ENCODE results near the gene NBEA. TPM values are rescaled to one million over a fixed set of nuclear protein-coding genes. Genes with fewer than 3 reads are reported as not detected.

NBEA gene
- total RNA-seq, 2 donors from 2014 or later = 17.5 to 24.7 TPM

- peaks cover 0 to 4% of the 10 kb centered on the region in 2 donors for H3K4me1 ChIP-seq
- no peak overlapping the region for H3K27ac ChIP-seq
- H3K36me3 ChIP-seq = no peaks in the 10 kb centered on the region
- TF ChIP-seq, protein P1, sequence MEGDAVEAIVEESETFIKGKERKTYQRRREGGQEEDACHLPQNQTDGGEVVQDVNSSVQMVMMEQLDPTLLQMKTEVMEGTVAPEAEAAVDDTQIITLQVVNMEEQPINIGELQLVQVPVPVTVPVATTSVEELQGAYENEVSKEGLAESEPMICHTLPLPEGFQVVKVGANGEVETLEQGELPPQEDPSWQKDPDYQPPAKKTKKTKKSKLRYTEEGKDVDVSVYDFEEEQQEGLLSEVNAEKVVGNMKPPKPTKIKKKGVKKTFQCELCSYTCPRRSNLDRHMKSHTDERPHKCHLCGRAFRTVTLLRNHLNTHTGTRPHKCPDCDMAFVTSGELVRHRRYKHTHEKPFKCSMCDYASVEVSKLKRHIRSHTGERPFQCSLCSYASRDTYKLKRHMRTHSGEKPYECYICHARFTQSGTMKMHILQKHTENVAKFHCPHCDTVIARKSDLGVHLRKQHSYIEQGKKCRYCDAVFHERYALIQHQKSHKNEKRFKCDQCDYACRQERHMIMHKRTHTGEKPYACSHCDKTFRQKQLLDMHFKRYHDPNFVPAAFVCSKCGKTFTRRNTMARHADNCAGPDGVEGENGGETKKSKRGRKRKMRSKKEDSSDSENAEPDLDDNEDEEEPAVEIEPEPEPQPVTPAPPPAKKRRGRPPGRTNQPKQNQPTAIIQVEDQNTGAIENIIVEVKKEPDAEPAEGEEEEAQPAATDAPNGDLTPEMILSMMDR (IDR thresholded peaks at IDR 0.05) = no peak
- H3K9me3 ChIP-seq = no peaks in the 10 kb centered on the region
- no peaks in the 10 kb centered on the region for H3K27me3 ChIP-seq
- no peak for DNase-seq (ENCODE audit: low spot score)
- no peak overlapping the region for H3K4me3 ChIP-seq
These were observed 538.3 kb downstream of the NBEA start for GRCh38 chr13:35480346-35480745.

DNA sequence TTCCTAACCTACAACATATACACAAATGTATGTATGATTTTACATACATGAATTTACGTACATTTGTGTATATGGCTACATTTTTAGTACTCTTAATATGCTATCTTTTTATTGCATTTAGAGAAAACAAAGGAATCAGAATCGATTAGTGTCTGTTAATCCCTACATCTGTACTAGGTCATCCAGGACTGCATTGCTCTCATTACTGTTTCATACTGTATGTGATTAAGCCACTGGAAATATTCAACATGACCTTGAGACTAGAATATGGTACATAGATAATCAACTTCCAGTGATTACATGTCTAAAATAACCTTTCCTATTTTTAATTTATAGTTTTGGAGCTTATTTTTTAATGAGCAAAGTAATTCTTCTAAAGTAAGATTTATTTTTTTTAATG lies 539.7 kb downstream of the NBEA start:
- Histone ChIP-seq H3K4me1 (no peaks in the 10 kb centered on the region), H3K9me3 (no peaks in the 10 kb centered on the region), H3K4me3 (no peak overlapping the region), H3K36me3 (no peaks in the 10 kb centered on the region), H3K27ac (no peak overlapping the region), H3K27me3 (no peaks in the 10 kb centered on the region)
- TF ChIP-seq, protein P1 (IDR thresholded peaks at IDR 0.05) = no peak
- no peak for DNase-seq (ENCODE audit: low spot score)

- H3K9me3 ChIP-seq = no peaks in the 10 kb centered on the region
- no peak overlapping the region for H3K4me3 ChIP-seq
- no peaks in the 10 kb centered on the region for H3K36me3 ChIP-seq
- no peaks in the 10 kb centered on the region for H3K4me1 ChIP-seq
- TF ChIP-seq, protein P1 (IDR thresholded peaks at IDR 0.05) = no peak
- no peak for DNase-seq (ENCODE audit: low spot score)
- no peaks in the 10 kb centered on the region for H3K27me3 ChIP-seq
- no peak overlapping the region for H3K27ac ChIP-seq
These were observed 540.5 kb downstream of the NBEA start for GRCh38 chr13:35482527-35482926.

GRCh38 chr13:35483761-35484160 lies 541.7 kb downstream of the NBEA start:
- Histone ChIP-seq H3K27ac (no peak overlapping the region), H3K4me3 (no peak overlapping the region), H3K36me3 (no peaks in the 10 kb centered on the region), H3K4me1 (no peaks in the 10 kb centered on the region), H3K27me3 (no peaks in the 10 kb centered on the region), H3K9me3 (no peaks in the 10 kb centered on the region)
- no peak for DNase-seq (ENCODE audit: low spot score)
- TF ChIP-seq, protein P1 (IDR thresholded peaks at IDR 0.05) = no peak

- no peaks in the 10 kb centered on the region for H3K36me3 ChIP-seq
- no peaks in the 10 kb centered on the region for H3K27me3 ChIP-seq
- H3K4me3 ChIP-seq = no peak overlapping the region
- DNase-seq (ENCODE audit: low spot score) = no peak
- TF ChIP-seq, protein P1 (IDR thresholded peaks at IDR 0.05) = no peak
- no peaks in the 10 kb centered on the region for H3K4me1 ChIP-seq
- no peaks in the 10 kb centered on the region for H3K9me3 ChIP-seq
- H3K27ac ChIP-seq = no peak overlapping the region
These were observed 542.3 kb downstream of the NBEA start for GRCh38 chr13:35484384-35484783.

GRCh38 chr13:35485424-35485823 lies 543.4 kb downstream of the NBEA start:
- no peak overlapping the region for H3K4me3 ChIP-seq
- DNase-seq (ENCODE audit: low spot score) = no peak
- no peak overlapping the region for H3K27ac ChIP-seq
- H3K27me3 ChIP-seq = no peaks in the 10 kb centered on the region
- TF ChIP-seq, protein P1 (IDR thresholded peaks at IDR 0.05) = no peak
- no peaks in the 10 kb centered on the region for H3K9me3 ChIP-seq
- no peaks in the 10 kb centered on the region for H3K4me1 ChIP-seq
- no peaks in the 10 kb centered on the region for H3K36me3 ChIP-seq

Data from right atrium auricular region (tissue), 2 donors.